A375 (cell line): ENCODE measurements around the gene LCNL1. TPM values are rescaled to one million over a fixed set of nuclear protein-coding genes. Genes with fewer than 3 reads are reported as not detected.

Experiments
- total RNA-seq: library from RNA; depleted of rRNA; stranded (reverse); fragments of >200 nt; shearing (Covaris generic); gene quantifications from 2 replicates; pipeline ENCODE4 v1.2.3, GENCODE V29; 2014; rRNA removed

The LCNL1 gene
- total RNA-seq: not detected in 2 replicates

GRCh38 chr9:136982232-136983051 lies at the start of gene LCNL1:
Gene LCNL1, plus strand, starts transcription at chr9:136982993. Its CDS starts 594 bp downstream, at chr9:136983587.

GRCh38 chr9:136944519-136945332 lies 38.1 kb upstream of the LCNL1 start, which contains the start of the genes C8G and FBXW5:
Gene C8G, plus strand, starts transcription at chr9:136945243. Its CDS starts 78 bp downstream, at chr9:136945321.
Gene FBXW5, minus strand, starts transcription at chr9:136944738. Its CDS starts 655 bp downstream, at chr9:136944083.

GRCh38 chr9:136951541-136952320 lies 31.1 kb upstream of the LCNL1 start, which contains the start of gene LCN12:
Gene LCN12, plus strand, starts transcription at chr9:136952273. Its CDS starts 55 bp downstream, at chr9:136952328.

GRCh38 chr9:136977223-136977622 lies 5.6 kb upstream of the LCNL1 start, which contains the start of gene PTGDS:
Gene PTGDS, plus strand, starts transcription at chr9:136977504. Its CDS starts 75 bp downstream, at chr9:136977579.

GRCh38 chr9:136991993-136992818 lies 9.4 kb downstream of the LCNL1 start, which contains the start of gene PAXX:
Gene PAXX, plus strand, starts transcription at chr9:136992422. Its CDS starts 22 bp downstream, at chr9:136992444.

GRCh38 chr9:136996361-136997292 lies 13.8 kb downstream of the LCNL1 start, which contains the start of gene CLIC3:
Gene CLIC3, minus strand, starts transcription at chr9:136996568. Its CDS starts 25 bp downstream, at chr9:136996543.

GRCh38 chr9:137027369-137028262 lies 44.8 kb downstream of the LCNL1 start, which contains the start of gene ABCA2:
Gene ABCA2, minus strand, starts transcription at chr9:137028237. Its CDS starts 97 bp downstream, at chr9:137028140.

GRCh38 chr9:137031904-137032640 lies 49.3 kb downstream of the LCNL1 start, which contains the start of gene FUT7:
Gene FUT7, minus strand, starts transcription at chr9:137032088. Its CDS starts 97 bp downstream, at chr9:137031991.

Other genes starting within 250 kb of the LCNL1 start
- 0.15 TPM in 1 of 2 replicates, not detected in the other for gene LCN10, start 240.1 kb upstream of the LCNL1 start, total RNA-seq
- gene LCN6, start 234.5 kb upstream of the LCNL1 start, total RNA-seq: not detected in 2 replicates
- not detected in 2 replicates for gene LCN8, start 224.8 kb upstream of the LCNL1 start, total RNA-seq
- not detected in 2 replicates for gene LCN15, start 218.5 kb upstream of the LCNL1 start, total RNA-seq
- gene TMEM141, start 191.6 kb upstream of the LCNL1 start, total RNA-seq: 97.1 and 113 TPM in 2 replicates
- gene CCDC183, start 186.7 kb upstream of the LCNL1 start, total RNA-seq: 0.13 TPM in 1 of 2 replicates, not detected in the other
- gene RABL6, start 175.0 kb upstream of the LCNL1 start, total RNA-seq: 57.9 and 69.5 TPM in 2 replicates
- 3.0 and 4.7 TPM in 2 replicates for gene AJM1, start 140.5 kb upstream of the LCNL1 start, total RNA-seq
- 153 and 181 TPM in 2 replicates for gene PHPT1, start 133.6 kb upstream of the LCNL1 start, total RNA-seq
- 3.6 TPM in 2 replicates for gene MAMDC4, start 130.6 kb upstream of the LCNL1 start, total RNA-seq
- 542 and 544 TPM in 2 replicates for gene EDF1, start 116.7 kb upstream of the LCNL1 start, total RNA-seq
- 17.4 and 23.1 TPM in 2 replicates for gene TRAF2, start 96.5 kb upstream of the LCNL1 start, total RNA-seq
- 108 and 131 TPM in 2 replicates for gene FBXW5, start 38.3 kb upstream of the LCNL1 start, total RNA-seq
- not detected in 2 replicates for gene C8G, start 37.8 kb upstream of the LCNL1 start, total RNA-seq
- gene LCN12, start 30.7 kb upstream of the LCNL1 start, total RNA-seq: 1.1 TPM in 1 of 2 replicates, not detected in the other
- 1.4 TPM in 1 of 2 replicates, not detected in the other for gene PTGDS, start 5.5 kb upstream of the LCNL1 start, total RNA-seq
- 93.9 and 103 TPM in 2 replicates for gene PAXX, start 9.4 kb downstream of the LCNL1 start, total RNA-seq
- gene CLIC3, start 13.6 kb downstream of the LCNL1 start, total RNA-seq: 0.19 TPM in 1 of 2 replicates, not detected in the other
- gene ABCA2, start 45.2 kb downstream of the LCNL1 start, total RNA-seq: 14.3 and 21.6 TPM in 2 replicates
- gene FUT7, start 49.1 kb downstream of the LCNL1 start, total RNA-seq: not detected in 2 replicates
- gene NPDC1, start 63.2 kb downstream of the LCNL1 start, total RNA-seq: 20.1 and 25.3 TPM in 2 replicates
- not detected in 2 replicates for gene ENTPD2, start 71.1 kb downstream of the LCNL1 start, total RNA-seq
- gene SAPCD2, start 87.6 kb downstream of the LCNL1 start, total RNA-seq: 26.8 and 28.7 TPM in 2 replicates
- 4.7 and 4.8 TPM in 2 replicates for gene UAP1L1, start 94.5 kb downstream of the LCNL1 start, total RNA-seq
- 56.8 and 72.2 TPM in 2 replicates for gene MAN1B1, start 104.0 kb downstream of the LCNL1 start, total RNA-seq
- 111 and 150 TPM in 2 replicates for gene DPP7, start 131.7 kb downstream of the LCNL1 start, total RNA-seq
- gene GRIN1, start 156.2 kb downstream of the LCNL1 start, total RNA-seq: not detected in 2 replicates
- not detected in 2 replicates for gene LRRC26, start 187.1 kb downstream of the LCNL1 start, total RNA-seq
- not detected in 2 replicates for gene TMEM210, start 189.1 kb downstream of the LCNL1 start, total RNA-seq
- gene ANAPC2, start 205.6 kb downstream of the LCNL1 start, total RNA-seq: 26.1 and 32.6 TPM in 2 replicates
- 111 and 115 TPM in 2 replicates for gene SSNA1, start 205.7 kb downstream of the LCNL1 start, total RNA-seq
- 14.6 and 16.1 TPM in 2 replicates for gene TPRN, start 217.7 kb downstream of the LCNL1 start, total RNA-seq
- gene TMEM203, start 222.7 kb downstream of the LCNL1 start, total RNA-seq: 39.9 and 43.5 TPM in 2 replicates
- gene NDOR1, start 222.7 kb downstream of the LCNL1 start, total RNA-seq: 19.3 and 30.1 TPM in 2 replicates
- gene RNF208, start 239.2 kb downstream of the LCNL1 start, total RNA-seq: 0.61 and 1.5 TPM in 2 replicates
- 0.29 and 0.98 TPM in 2 replicates for gene CYSRT1, start 242.2 kb downstream of the LCNL1 start, total RNA-seq
- gene RNF224, start 244.5 kb downstream of the LCNL1 start, total RNA-seq: 0.05 and 0.94 TPM in 2 replicates
- gene SLC34A3, start 247.9 kb downstream of the LCNL1 start, total RNA-seq: not detected in 2 replicates